KMS-11 (cell line): Measurements from ENCODE around the gene MAGI3.

Experiments
- H2AFZ ChIP-seq: fragments of 200-600 bp; sonication (generic); 2 replicates; pipeline ENCODE4 v1.6.1; 2016; ENCODE audit warnings: antibody characterized with exemption, mixed run types, low read depth
- H3K27ac ChIP-seq: fragments of 200-600 bp; sonication (generic); 2 replicates; pipeline ENCODE4 v1.6.1; 2016; ENCODE audit warnings: mild to moderate bottlenecking, mixed run types
- H3K27me3 ChIP-seq: fragments of 200-600 bp; sonication (generic); 2 replicates; pipeline ENCODE4 v1.6.1; 2017; ENCODE audit warnings: mild to moderate bottlenecking, low read depth, mixed run types, moderate library complexity; ENCODE audit not compliant: insufficient read depth
- H3K36me3 ChIP-seq: fragments of 200-600 bp; sonication (generic); 2 replicates; pipeline ENCODE4 v1.6.1; 2017; ENCODE audit warnings: mild to moderate bottlenecking, mixed run types; ENCODE audit not compliant: insufficient read depth
- H3K4me1 ChIP-seq: fragments of 200-600 bp; sonication (generic); 2 replicates; pipeline ENCODE4 v1.6.1; 2016; ENCODE audit warnings: mild to moderate bottlenecking, low read depth, mixed run types; ENCODE audit not compliant: poor library complexity, severe bottlenecking
- H3K4me2 ChIP-seq: fragments of 200-600 bp; sonication (generic); 2 replicates; pipeline ENCODE4 v1.7.0; 2016; ENCODE audit warnings: mild to moderate bottlenecking, mixed run types
- H3K4me3 ChIP-seq: fragments of 200-600 bp; sonication (generic); IDR thresholded peaks from 2 replicates; pipeline ENCODE4 v1.6.1; 2017; ENCODE audit warnings: low read depth, low read length, mixed read lengths; ENCODE audit not compliant: insufficient read depth
- H3K79me2 ChIP-seq: fragments of 200-600 bp; sonication (generic); 2 replicates; pipeline ENCODE4 v1.6.1; 2016; ENCODE audit warnings: low read depth, mixed run types; ENCODE audit not compliant: insufficient read depth
- H3K9ac ChIP-seq: fragments of 200-600 bp; sonication (generic); 2 replicates; pipeline ENCODE4 v1.6.1; 2016; ENCODE audit warnings: mild to moderate bottlenecking, mixed run types
- H4K20me1 ChIP-seq: fragments of 200-600 bp; sonication (generic); 2 replicates; pipeline ENCODE4 v1.6.1; 2016; ENCODE audit warnings: mild to moderate bottlenecking, mixed run types; ENCODE audit not compliant: insufficient read depth
- CTCF ChIP-seq: fragments of 200-600 bp; sonication (generic); conservative IDR thresholded peaks from 2 replicates; pipeline ENCODE4 v1.6.1; 2017; ENCODE audit warnings: low read depth, mild to moderate bottlenecking, antibody characterized with exemption, low read length, moderate library complexity, mixed read lengths

The MAGI3 gene

GRCh38 chr1:113390871-113391648 is 745 bp downstream of the MAGI3 start:
- Histone ChIP-seq H3K4me3 (peak overlapping the region; percentile 67), H3K9ac (peak overlapping the region; percentile 56; the same call in 1 of the 2 replicates), H3K27ac (peak overlapping the region; percentile 44; the same call in 1 of the 2 replicates), H3K4me2 (peak overlapping the region; percentile 91), H4K20me1 (no peaks in the 10 kb centered on the region), H3K79me2 (peaks cover 9% of the 10 kb centered on the region; the same call in 1 of the 2 replicates), H3K27me3 (no peaks in the 10 kb centered on the region), H3K4me1 (peaks cover 25% of the 10 kb centered on the region), H2AFZ (peak overlapping the region; percentile 69), H3K36me3 (no peaks in the 10 kb centered on the region)
- no peak for TF ChIP-seq CTCF

GRCh38 chr1:113391649-113392271 is 1.4 kb downstream of the MAGI3 start:
- Histone ChIP-seq H3K79me2 (peaks cover 9% of the 10 kb centered on the region; the same call in 1 of the 2 replicates), H3K4me1 (peaks cover 25% of the 10 kb centered on the region), H3K4me2 (peak overlapping the region; percentile 91), H2AFZ (peak overlapping the region; percentile 69; the same call in 1 of the 2 replicates), H4K20me1 (no peaks in the 10 kb centered on the region), H3K27ac (no peak overlapping the region), H3K27me3 (no peaks in the 10 kb centered on the region), H3K36me3 (no peaks in the 10 kb centered on the region), H3K4me3 (peak overlapping the region; percentile 67), H3K9ac (peak overlapping the region; percentile 56; the same call in 1 of the 2 replicates)
- TF ChIP-seq CTCF, result no peak

GRCh38 chr1:113392541-113393128 is 2.3 kb downstream of the MAGI3 start:
- TF ChIP-seq CTCF, result no peak
- H3K27me3 ChIP-seq, result no peaks in the 10 kb centered on the region
- no peaks in the 10 kb centered on the region for H4K20me1 ChIP-seq
- H3K36me3 ChIP-seq, result no peaks in the 10 kb centered on the region
- H3K4me1 ChIP-seq, result peaks cover 25% of the 10 kb centered on the region
- peak overlapping the region; percentile 91 for H3K4me2 ChIP-seq
- peaks cover 9% of the 10 kb centered on the region; the same call in 1 of the 2 replicates for H3K79me2 ChIP-seq
- H3K4me3 ChIP-seq, result no peak overlapping the region
- H3K9ac ChIP-seq, result no peak overlapping the region
- no peak overlapping the region for H2AFZ ChIP-seq
- H3K27ac ChIP-seq, result no peak overlapping the region

- no peak overlapping the region for H3K4me2 ChIP-seq
- H3K79me2 ChIP-seq, result peaks cover 9% of the 10 kb centered on the region; the same call in 1 of the 2 replicates
- TF ChIP-seq CTCF, result no peak
Measured at GRCh38 chr1:113394043-113394862, 3.9 kb downstream of the MAGI3 start.

More at GRCh38 chr1:113394043-113394862, 3.9 kb downstream of the MAGI3 start:
- peaks cover 25% of the 10 kb centered on the region for H3K4me1 ChIP-seq
- no peak overlapping the region for H3K9ac ChIP-seq
- no peaks in the 10 kb centered on the region for H4K20me1 ChIP-seq
- no peak overlapping the region for H3K27ac ChIP-seq
- no peak overlapping the region for H2AFZ ChIP-seq
- no peaks in the 10 kb centered on the region for H3K36me3 ChIP-seq
- no peaks in the 10 kb centered on the region for H3K27me3 ChIP-seq
- H3K4me3 ChIP-seq, result no peak overlapping the region
